IMR-90 (cell line): ENCODE data around the gene VSNL1. TPM values are rescaled to one million over a fixed set of nuclear protein-coding genes. Genes with fewer than 3 reads are reported as not detected.

ENCODE experiments used
- ATAC-seq: fragments of 200-7000 bp; cut with Tn5 transposase; 2 replicates; pipeline ENCODE4 v1.9.1; 2020; ENCODE audit warnings: low read depth, mild to moderate bottlenecking, moderate library complexity
- BruUV-seq: library from RNA; stranded (reverse); fragments of 400-500 nt; replicated peaks from 2 replicates; lab custom pipeline; 2021; lab: Mats Ljungman, UMichigan
- CTCF ChIA-PET: fragments of 300-600 bp; formaldehyde crosslinking; extraction: SDS; loops from one replicate; lab custom pipeline; 2021; ENCODE audit warnings: antibody characterized with exemption; lab: Yijun Ruan, JAX
- POLR2A ChIA-PET: fragments of 300-600 bp; sonication (Branson Sonifier 250); formaldehyde crosslinking; loops from one replicate; lab custom pipeline; 2022; ENCODE audit warnings: antibody characterized with exemption; ENCODE audit not compliant: unreplicated experiment; lab: Charles Lee
- DNase-seq: peaks from one replicate; pipeline ENCODE4 v3.0.0; 2013
- H2AFZ ChIP-seq: replicated peaks from 2 replicates; pipeline ENCODE3; 2013; ENCODE audit warnings: low read length, mild to moderate bottlenecking; ENCODE audit not compliant: poor library complexity
- H2AK5ac ChIP-seq: 2 replicates; pipeline ENCODE4 v1.6.1; 2013; ENCODE audit warnings: low read depth, low read length, inconsistent platforms
- H2AK9ac ChIP-seq: replicated peaks from 2 replicates; pipeline ENCODE3; 2013; ENCODE audit warnings: mild to moderate bottlenecking, low read depth, low read length, moderate library complexity; ENCODE audit not compliant: poor library complexity
- H2BK120ac ChIP-seq: 2 replicates; pipeline ENCODE4 v1.6.1; 2013; ENCODE audit warnings: low read depth, low read length, inconsistent platforms
- H2BK15ac ChIP-seq: 3 replicates; pipeline ENCODE4 v1.6.1; 2013; ENCODE audit warnings: low read depth, low read length, inconsistent platforms
- H2BK20ac ChIP-seq: 2 replicates; pipeline ENCODE4 v1.6.1; 2013; ENCODE audit warnings: low read depth, mild to moderate bottlenecking, inconsistent platforms, low read length, moderate library complexity
- H2BK5ac ChIP-seq: 2 replicates; pipeline ENCODE4 v1.6.1; 2013; ENCODE audit warnings: mild to moderate bottlenecking, low read depth, low read length, inconsistent platforms; ENCODE audit not compliant: poor library complexity, severe bottlenecking
- H3K14ac ChIP-seq: replicated peaks from 2 replicates; pipeline ENCODE4 v1.6.1; 2013; ENCODE audit warnings: low read depth, low read length, inconsistent platforms
- H3K18ac ChIP-seq: 2 replicates; pipeline ENCODE4 v1.6.1; 2013; ENCODE audit warnings: low read depth, low read length, control low read depth
- H3K23ac ChIP-seq: 2 replicates; pipeline ENCODE4 v1.6.1; 2013; ENCODE audit warnings: low read depth, low read length, inconsistent platforms
- H3K27ac ChIP-seq: 2 replicates; pipeline ENCODE4 v1.5.1; 2013; ENCODE audit warnings: mild to moderate bottlenecking, control low read depth, low read length; ENCODE audit not compliant: insufficient read depth
- H3K27me3 ChIP-seq: 2 replicates; pipeline ENCODE4 v1.6.1; 2013; ENCODE audit warnings: low read length; ENCODE audit not compliant: control insufficient read depth, insufficient read depth
- H3K36me3 ChIP-seq: 2 replicates; pipeline ENCODE4 v1.6.1; 2013; ENCODE audit warnings: low read length, mixed read lengths; ENCODE audit not compliant: control insufficient read depth, insufficient read depth
- H3K4ac ChIP-seq: 2 replicates; pipeline ENCODE4 v1.6.1; 2013; ENCODE audit warnings: low read depth, low read length, inconsistent platforms
- H3K4me1 ChIP-seq: 2 replicates; pipeline ENCODE4 v1.6.1; 2013; ENCODE audit warnings: low read length, mixed read lengths; ENCODE audit not compliant: control insufficient read depth, insufficient read depth
- H3K4me2 ChIP-seq: 2 replicates; pipeline ENCODE4 v1.6.1; 2013; ENCODE audit warnings: low read depth, mild to moderate bottlenecking, control low read depth, low read length, moderate library complexity
- H3K4me3 ChIP-seq: 2 replicates; pipeline ENCODE4 v1.5.1; 2013; ENCODE audit warnings: low read depth, mild to moderate bottlenecking, control low read depth, low read length, moderate library complexity; ENCODE audit not compliant: insufficient read depth
- H3K56ac ChIP-seq: 2 replicates; pipeline ENCODE4 v1.6.1; 2013; ENCODE audit warnings: low read length, inconsistent platforms; ENCODE audit not compliant: insufficient read depth; ENCODE audit errors: extremely low read depth
- H3K79me1 ChIP-seq, 2 experiments: 2 replicates each; pipeline ENCODE4 v1.6.1; 2013; ENCODE audit warnings: low read length in 2 of 2, inconsistent platforms in 1 of 2, low read depth in 1 of 2
- H3K9ac ChIP-seq: 2 replicates; pipeline ENCODE4 v1.6.1; 2013; ENCODE audit warnings: low read depth, low read length, control low read depth
- H3K9me1 ChIP-seq: 2 replicates; pipeline ENCODE4 v1.6.1; 2013; ENCODE audit warnings: low read length, inconsistent platforms; ENCODE audit not compliant: insufficient read depth
- H3K9me3 ChIP-seq: 2 replicates; pipeline ENCODE4 v1.6.1; 2013; ENCODE audit warnings: low read length; ENCODE audit not compliant: control insufficient read depth, insufficient read depth
- H4K20me1 ChIP-seq: 2 replicates; pipeline ENCODE4 v1.6.1; 2013; ENCODE audit warnings: low read length, inconsistent platforms; ENCODE audit not compliant: insufficient read depth
- H4K5ac ChIP-seq: 2 replicates; pipeline ENCODE4 v1.6.1; 2013; ENCODE audit warnings: mild to moderate bottlenecking, low read depth, low read length, control low read depth
- H4K8ac ChIP-seq, 2 experiments: 2 replicates each; pipeline ENCODE4 v1.6.1; 2013; ENCODE audit warnings: low read depth in 2 of 2, low read length in 2 of 2, control low read depth in 1 of 2, inconsistent platforms in 1 of 2
- H4K91ac ChIP-seq: 2 replicates; pipeline ENCODE4 v1.6.1; 2013; ENCODE audit warnings: low read depth, low read length, inconsistent platforms; ENCODE audit not compliant: insufficient read depth
- CHD1 ChIP-seq: IDR thresholded peaks from 2 replicates; pipeline ENCODE4 v1.6.1; 2012; ENCODE audit warnings: low read depth, low read length, improper control_type of control experiment
- MAZ ChIP-seq: IDR thresholded peaks from 2 replicates; pipeline ENCODE4 v1.6.1; 2012; ENCODE audit warnings: low read depth, mild to moderate bottlenecking, low read length, improper control_type of control experiment, moderate library complexity, borderline replicate concordance
- RAD21 ChIP-seq: IDR thresholded peaks from 2 replicates; pipeline ENCODE4 v1.6.1; 2012; ENCODE audit warnings: low read length, improper control_type of control experiment
- USF2 ChIP-seq: fragments of 150-350 bp; IDR thresholded peaks from 2 replicates; pipeline ENCODE4 v1.6.1; 2017; ENCODE audit warnings: mild to moderate bottlenecking, antibody characterized with exemption, low read length, low read depth
- WGBS, 2 experiments: methylation state at CpG; one replicate each; pipeline versions ENCODE4 v1.1.5 to v1.1.7; 2013; ENCODE audit warnings: missing lambda C conversion rate in 2 of 2; ENCODE audit not compliant: insufficient read length in 1 of 2; ENCODE audit errors: extremely low coverage in 2 of 2; 5-methylcytosine and 5-hydroxymethylcytosine counted together
- dilution Hi-C: fragments of 300-500 bp; cut with HindIII; formaldehyde crosslinking; loops from one replicate; pipeline ENCODE4 v1.14.3; 2018; ENCODE audit warnings: low sequenced_read_pairs; ENCODE audit not compliant: unreplicated experiment
- in situ Hi-C: fragments of 300-500 bp; cut with MboI; formaldehyde crosslinking; loops from 3 replicates; pipeline ENCODE4 v1.14.3; 2019; ENCODE audit warnings: low sequenced_read_pairs, inconsistent platforms, mixed read lengths
- intact Hi-C: fragments of 100-400 bp; cut with micrococcal nuclease; formaldehyde crosslinking; loops from 2 replicates; pipeline ENCODE4 v1.10.0; 2022
- polyA plus RNA-seq, 3 experiments: library from polyadenylated mRNA; depleted of rRNA; stranded (reverse); fragments of >200 nt; gene quantifications; 2 replicates each; pipeline ENCODE4 v1.2.3, GENCODE V29; 2012; ENCODE audit warnings: low replicate concordance in 1 of 3
- total RNA-seq: library from RNA; depleted of rRNA; stranded (reverse); fragments of >200 nt; gene quantifications from 2 replicates; pipeline ENCODE4 v1.2.3, GENCODE V29; 2012

The VSNL1 gene
- total and polyA plus RNA-seq, 2 of the 4 experiments (the other 2 are of a cell fraction): 0.32 to 0.36 TPM

- Histone ChIP-seq H3K36me3 (no peaks in the 10 kb centered on the region), H3K4me1 (peaks cover 5% of the 10 kb centered on the region; the same call in 1 of the 2 replicates), H2BK15ac (no peak overlapping the region; the same call in 2 of the 3 replicates), H2BK120ac (no peak overlapping the region; the same call in 1 of the 2 replicates), H3K27ac (no peak overlapping the region), H3K9me3 (no peaks in the 10 kb centered on the region), H4K91ac (no peak overlapping the region), H3K27me3 (no peaks in the 10 kb centered on the region), H3K79me1 (no peaks in the 10 kb centered on the region), H3K56ac (no peak overlapping the region), H4K20me1 (no peaks in the 10 kb centered on the region), H3K9ac (no peak overlapping the region), H2AK5ac (no peak overlapping the region), H4K5ac (no peak overlapping the region), H3K4ac (no peak overlapping the region), H3K4me3 (no peak overlapping the region), H2BK20ac (no peak overlapping the region), H3K14ac (no peak overlapping the region), H2AFZ (no peak overlapping the region), H3K18ac (no peak overlapping the region), H3K23ac (no peak overlapping the region), H2BK5ac (no peak overlapping the region), H3K9me1 (no peaks in the 10 kb centered on the region), H3K4me2 (no peak overlapping the region), H2AK9ac (no peak overlapping the region), H4K8ac (no peak overlapping the region)
- no TSS peak for BruUV-seq
- POLR2A ChIA-PET: no interaction called here
- DNase-seq: peak; percentile 36
- intact Hi-C loops (no loop called here), dilution Hi-C loops (no loop called here), in situ Hi-C loops (no loop called here)
- 14% methylated on average over 1 of the region's 6 CpGs; no CpG with 5 or more reads in 1 of the 2 experiments for WGBS, 2 experiments
- CTCF ChIA-PET: no interaction called here
- peak; percentile 45 for ATAC-seq
- TF ChIP-seq MAZ (no peak), CHD1 (no peak), RAD21 (no peak), USF2 (no peak)
Measured at GRCh38 chr2:17593841-17594491, 53.5 kb downstream of the VSNL1 start.
